Hepatocyte (in vitro differentiated cells): ENCODE data around the gene UBTD1. TPM values are rescaled to one million over a fixed set of nuclear protein-coding genes. Genes with fewer than 3 reads are reported as not detected.

ENCODE experiments used
- DNase-seq: peaks from one replicate; pipeline ENCODE4 v3.0.0-alpha.2; 2016; ENCODE audit warnings: low spot score
- H2AFZ ChIP-seq: fragments of 200-600 bp; sonication (generic); 2 replicates; pipeline ENCODE4 v1.6.0; 2016; ENCODE audit warnings: antibody characterized with exemption, mild to moderate bottlenecking
- H3K27ac ChIP-seq: fragments of 200-600 bp; sonication (generic); 2 replicates; pipeline ENCODE4 v1.5.1; 2016; ENCODE audit warnings: mild to moderate bottlenecking
- H3K27me3 ChIP-seq: fragments of 200-600 bp; sonication (generic); 2 replicates; pipeline ENCODE4 v1.6.1; 2016
- H3K36me3 ChIP-seq: fragments of 200-600 bp; sonication (generic); replicated peaks from 2 replicates; pipeline ENCODE4 v1.5.1; 2016; ENCODE audit warnings: low read depth; ENCODE audit not compliant: insufficient read depth
- H3K4me1 ChIP-seq: fragments of 200-600 bp; sonication (generic); 2 replicates; pipeline ENCODE4 v1.5.1; 2016; ENCODE audit warnings: mild to moderate bottlenecking, moderate library complexity; ENCODE audit not compliant: insufficient read depth
- H3K4me2 ChIP-seq: fragments of 200-600 bp; sonication (generic); 2 replicates; pipeline ENCODE4 v1.6.0; 2016
- H3K4me3 ChIP-seq: fragments of 200-600 bp; sonication (generic); 2 replicates; pipeline ENCODE4 v1.5.1; 2016; ENCODE audit warnings: mild to moderate bottlenecking
- H3K79me2 ChIP-seq: fragments of 200-600 bp; sonication (generic); 2 replicates; pipeline ENCODE4 v1.6.0; 2017; ENCODE audit warnings: mild to moderate bottlenecking
- H3K9me2 ChIP-seq: fragments of 200-600 bp; sonication (generic); replicated peaks from 2 replicates; pipeline ENCODE4 v1.6.0; 2017; ENCODE audit warnings: mild to moderate bottlenecking; ENCODE audit not compliant: insufficient read depth
- H3K9me3 ChIP-seq: fragments of 200-600 bp; sonication (generic); 2 replicates; pipeline ENCODE4 v1.5.1; 2016; ENCODE audit warnings: low read depth, mild to moderate bottlenecking
- H4K20me1 ChIP-seq: fragments of 200-600 bp; sonication (generic); 2 replicates; pipeline ENCODE4 v1.6.0; 2016; ENCODE audit warnings: mild to moderate bottlenecking; ENCODE audit not compliant: insufficient read depth, poor library complexity, severe bottlenecking
- EZH2 ChIP-seq: fragments of 200-600 bp; sonication (generic); IDR thresholded peaks from 2 replicates; pipeline ENCODE4 v1.6.1; 2016; ENCODE audit warnings: antibody characterized with exemption, mild to moderate bottlenecking, borderline replicate concordance
- EZH2phosphoT487 ChIP-seq: fragments of 200-600 bp; sonication (generic); IDR thresholded peaks from one replicate; pipeline ENCODE4 v1.6.1; 2018; ENCODE audit warnings: antibody characterized with exemption, mild to moderate bottlenecking, low read depth, moderate library complexity; ENCODE audit not compliant: unreplicated experiment, severe bottlenecking
- WGBS: methylation state at CpG from one replicate; pipeline ENCODE4 v1.1.6; 2016; ENCODE audit warnings: low lambda C conversion rate; ENCODE audit errors: missing lambda C conversion rate; 5-methylcytosine and 5-hydroxymethylcytosine counted together
- polyA plus RNA-seq: library from polyadenylated mRNA; unstranded; fragments of >200 nt; fragmentation: Nextera tagmentation; extraction: Ambion mirVana; gene quantifications from 2 replicates; pipeline ENCODE4 v1.2.1, GENCODE V29; 2016
- total RNA-seq: library from RNA; depleted of rRNA; stranded (reverse); fragments of >200 nt; gene quantifications from 2 replicates; pipeline ENCODE4 v1.2.3, GENCODE V29; 2014
- TF ChIP-seq, protein P1 (sequence below): fragments of 200-600 bp; sonication (generic); IDR thresholded peaks from 2 replicates; pipeline ENCODE4 v1.5.1; 2016; ENCODE audit warnings: antibody characterized with exemption, mild to moderate bottlenecking; ENCODE audit not compliant: poor library complexity

UBTD1 gene
- total and polyA plus RNA-seq, 2 experiments from 2014 or later, result 12.8 to 37.0 TPM

DNA sequence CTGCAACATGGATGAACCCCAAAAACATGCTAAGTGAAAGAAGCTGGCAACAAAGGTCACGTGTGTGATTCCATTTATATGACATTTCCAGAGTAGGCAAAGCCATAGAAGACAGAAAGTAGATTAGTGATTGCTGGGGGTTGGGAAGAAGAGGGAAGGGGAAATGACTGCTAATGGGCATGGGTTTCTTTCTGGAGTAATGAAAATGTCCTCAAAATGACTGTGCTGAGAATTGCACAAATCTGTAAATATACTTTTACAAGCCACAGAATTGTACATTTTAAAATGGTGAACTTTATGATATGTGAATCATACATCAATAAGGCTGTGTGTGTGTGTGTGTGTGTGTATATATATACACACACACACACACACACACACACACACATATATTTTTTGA, 16.3 kb upstream of the UBTD1 start:
- WGBS, result 94% methylated on average over 1 of the region's 1 CpG
- no peaks in the 10 kb centered on the region for H3K36me3 ChIP-seq
- no peaks in the 10 kb centered on the region for H3K27me3 ChIP-seq
- H3K4me2 ChIP-seq, result no peak overlapping the region
- no peak for TF ChIP-seq EZH2
- no peaks in the 10 kb centered on the region for H3K4me1 ChIP-seq
- no peak overlapping the region for H3K27ac ChIP-seq
- H3K79me2 ChIP-seq, result peaks cover 57% of the 10 kb centered on the region
- no peak overlapping the region for H3K4me3 ChIP-seq
- no peaks in the 10 kb centered on the region for H3K9me3 ChIP-seq
- H3K9me2 ChIP-seq, result no peaks in the 10 kb centered on the region
- no peak overlapping the region for H2AFZ ChIP-seq
- peaks cover 13% of the 10 kb centered on the region for H4K20me1 ChIP-seq
- no peak for DNase-seq

DNA sequence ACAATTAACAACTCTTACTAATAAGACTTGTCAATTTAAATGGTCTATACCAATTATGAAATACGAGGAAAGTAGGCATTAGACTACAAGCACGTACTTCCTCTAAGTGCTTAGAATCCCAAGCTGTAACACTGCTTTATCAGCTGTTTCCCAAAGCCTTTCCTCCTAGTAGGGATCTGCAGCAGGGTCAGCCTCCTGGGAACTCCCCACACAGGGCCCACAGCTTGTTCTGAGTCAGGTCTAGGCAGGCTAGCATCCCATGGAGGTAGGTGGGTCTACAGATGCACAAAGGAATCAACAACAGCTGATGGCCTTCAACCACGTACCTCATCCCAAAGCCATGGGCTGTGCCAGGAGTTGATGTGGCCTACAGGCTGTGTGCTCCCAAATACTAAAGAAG, 15.2 kb upstream of the UBTD1 start:
- DNase-seq, result no peak
- H3K27me3 ChIP-seq, result no peaks in the 10 kb centered on the region
- H3K9me3 ChIP-seq, result no peaks in the 10 kb centered on the region
- no peak overlapping the region for H3K4me2 ChIP-seq
- no peaks in the 10 kb centered on the region for H3K4me1 ChIP-seq
- WGBS, result 83% methylated on average over 3 of the region's 3 CpGs
- H3K36me3 ChIP-seq, result no peaks in the 10 kb centered on the region
- TF ChIP-seq, protein P1, sequence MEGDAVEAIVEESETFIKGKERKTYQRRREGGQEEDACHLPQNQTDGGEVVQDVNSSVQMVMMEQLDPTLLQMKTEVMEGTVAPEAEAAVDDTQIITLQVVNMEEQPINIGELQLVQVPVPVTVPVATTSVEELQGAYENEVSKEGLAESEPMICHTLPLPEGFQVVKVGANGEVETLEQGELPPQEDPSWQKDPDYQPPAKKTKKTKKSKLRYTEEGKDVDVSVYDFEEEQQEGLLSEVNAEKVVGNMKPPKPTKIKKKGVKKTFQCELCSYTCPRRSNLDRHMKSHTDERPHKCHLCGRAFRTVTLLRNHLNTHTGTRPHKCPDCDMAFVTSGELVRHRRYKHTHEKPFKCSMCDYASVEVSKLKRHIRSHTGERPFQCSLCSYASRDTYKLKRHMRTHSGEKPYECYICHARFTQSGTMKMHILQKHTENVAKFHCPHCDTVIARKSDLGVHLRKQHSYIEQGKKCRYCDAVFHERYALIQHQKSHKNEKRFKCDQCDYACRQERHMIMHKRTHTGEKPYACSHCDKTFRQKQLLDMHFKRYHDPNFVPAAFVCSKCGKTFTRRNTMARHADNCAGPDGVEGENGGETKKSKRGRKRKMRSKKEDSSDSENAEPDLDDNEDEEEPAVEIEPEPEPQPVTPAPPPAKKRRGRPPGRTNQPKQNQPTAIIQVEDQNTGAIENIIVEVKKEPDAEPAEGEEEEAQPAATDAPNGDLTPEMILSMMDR, result no peak
- TF ChIP-seq EZH2phosphoT487 (no peak), EZH2 (no peak)
- H3K27ac ChIP-seq, result no peak overlapping the region
- H3K9me2 ChIP-seq, result no peaks in the 10 kb centered on the region
- no peak overlapping the region for H2AFZ ChIP-seq
- peaks cover 68% of the 10 kb centered on the region for H3K79me2 ChIP-seq
- H3K4me3 ChIP-seq, result no peak overlapping the region
- peaks cover 16% of the 10 kb centered on the region for H4K20me1 ChIP-seq

DNA sequence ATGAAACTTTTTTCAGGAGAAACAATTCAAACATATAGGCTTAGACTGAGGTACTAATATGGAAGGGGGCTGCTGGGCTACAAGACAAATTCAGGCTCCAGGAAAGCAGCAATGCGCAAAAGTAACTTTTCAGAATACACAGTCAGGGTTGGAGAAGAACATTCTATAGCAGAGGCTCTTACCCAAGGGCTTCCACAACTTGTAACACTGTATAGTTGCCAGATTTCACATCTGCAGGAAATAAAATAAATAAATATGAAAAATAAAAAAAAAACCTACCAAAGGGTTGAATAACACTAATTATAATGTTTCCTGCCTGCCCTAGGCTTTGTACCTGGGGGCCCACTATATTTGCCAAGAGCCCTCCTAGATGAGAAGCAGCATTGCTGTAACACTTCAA, 14.8 kb upstream of the UBTD1 start:
- Histone ChIP-seq H3K36me3 (no peaks in the 10 kb centered on the region), H3K79me2 (peaks cover 72% of the 10 kb centered on the region), H4K20me1 (peaks cover 20% of the 10 kb centered on the region)

DNA sequence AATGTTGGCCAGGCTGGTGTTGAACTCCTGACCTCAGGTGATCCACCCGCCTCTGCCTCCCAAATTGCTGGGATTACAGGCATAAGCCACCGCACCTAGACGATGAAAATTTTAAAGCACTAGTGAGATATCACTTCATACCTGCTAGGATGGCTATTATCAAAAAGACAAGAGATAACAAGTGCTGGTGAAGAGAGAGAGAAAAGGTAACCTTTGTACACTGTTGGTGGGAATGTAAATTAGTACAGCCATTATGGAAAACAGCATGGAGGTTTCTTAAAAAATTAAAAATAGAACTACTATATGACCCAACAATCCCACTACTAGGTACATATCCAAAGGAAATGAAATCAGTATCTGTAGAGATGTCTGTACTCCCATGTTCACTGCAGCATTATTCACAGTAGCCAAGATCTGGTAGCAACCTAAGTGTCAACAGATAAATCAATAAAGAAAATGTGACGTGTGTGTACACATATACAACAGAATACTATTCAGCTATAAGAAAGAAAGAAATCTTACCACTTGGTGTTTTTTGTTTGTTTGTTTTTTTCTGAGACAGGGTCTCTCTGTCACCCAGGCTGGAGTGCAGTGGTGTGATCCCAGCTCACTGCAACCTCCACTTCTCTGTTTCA, 13.0 kb upstream of the UBTD1 start:
- Histone ChIP-seq H3K9me2 (no peaks in the 10 kb centered on the region), H3K27ac (no peak overlapping the region), H3K4me3 (no peak overlapping the region), H3K9me3 (no peaks in the 10 kb centered on the region), H3K36me3 (no peaks in the 10 kb centered on the region), H2AFZ (no peak overlapping the region), H3K4me2 (no peak overlapping the region), H4K20me1 (peaks cover 35% of the 10 kb centered on the region), H3K27me3 (no peaks in the 10 kb centered on the region), H3K79me2 (peaks cover 90% of the 10 kb centered on the region), H3K4me1 (no peaks in the 10 kb centered on the region)
- TF ChIP-seq, protein P1, result no peak
- TF ChIP-seq EZH2 (no peak), EZH2phosphoT487 (no peak)
- WGBS, result 92% methylated on average over 4 of the region's 4 CpGs
- DNase-seq, result no peak

More for the DNA sequence above, 14.8 kb upstream of the UBTD1 start:
- no peaks in the 10 kb centered on the region for H3K9me3 ChIP-seq
- no peak overlapping the region for H2AFZ ChIP-seq
- WGBS, result 92% methylated on average over 1 of the region's 1 CpG
- no peaks in the 10 kb centered on the region for H3K4me1 ChIP-seq
- H3K9me2 ChIP-seq, result no peaks in the 10 kb centered on the region
- no peak overlapping the region for H3K27ac ChIP-seq
- no peaks in the 10 kb centered on the region for H3K27me3 ChIP-seq
- H3K4me3 ChIP-seq, result no peak overlapping the region
- no peak for DNase-seq
- no peak for TF ChIP-seq EZH2
- TF ChIP-seq EZH2phosphoT487, result no peak
- TF ChIP-seq, protein P1, result no peak
- H3K4me2 ChIP-seq, result no peak overlapping the region
